Measurements from ENCODE around the gene FN1. TPM values are rescaled to one million over a fixed set of nuclear protein-coding genes. Genes with fewer than 3 reads are reported as not detected.

FN1 gene
- total RNA-seq, 1 experiment from 2014 or later = 102 TPM

DNA sequence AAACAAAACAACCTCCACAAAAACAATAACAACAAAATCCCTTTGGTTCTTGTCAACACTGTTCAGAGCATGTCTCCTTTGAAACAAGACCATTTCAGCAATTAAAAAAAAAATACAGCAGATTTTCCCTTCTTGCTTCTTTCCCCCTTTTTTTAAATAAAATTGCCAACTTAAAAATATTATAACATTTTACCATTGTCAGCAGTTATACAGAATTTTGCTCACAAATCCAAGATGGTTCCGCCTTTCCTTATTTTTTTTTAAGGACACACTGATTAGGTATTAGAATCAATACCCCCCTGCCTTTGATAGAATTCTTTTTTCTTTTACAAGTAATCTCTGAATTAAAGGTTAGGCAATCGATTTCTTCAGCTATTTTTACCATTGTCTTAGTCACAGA lies 48.7 kb upstream of the FN1 start:
- Mint-ChIP-seq H3K4me1 (peaks cover 12% of the 10 kb centered on the region), H3K36me3 (no peaks in the 10 kb centered on the region), H3K9me3 (peaks cover 6% of the 10 kb centered on the region), H3K27me3 (ENCODE audit: low read depth) (no peaks in the 10 kb centered on the region), H3K27ac (no peak overlapping the region), H3K4me3 (no peak overlapping the region)
- ChIA-PET CTCF (no interaction called here), POLR2A (no interaction called here)
- DNase-seq (ENCODE audit: low spot score) = no peak
- ATAC-seq = no peak
- TF ChIP-seq ESRRA (CRISPR knock-in tag; IDR thresholded peaks at IDR 0.05; ENCODE audit: borderline replicate concordance) = no peak
- TF ChIP-seq CREB1 (CRISPR knock-in tag; IDR thresholded peaks at IDR 0.05) = no peak
- TF ChIP-seq, protein P1, sequence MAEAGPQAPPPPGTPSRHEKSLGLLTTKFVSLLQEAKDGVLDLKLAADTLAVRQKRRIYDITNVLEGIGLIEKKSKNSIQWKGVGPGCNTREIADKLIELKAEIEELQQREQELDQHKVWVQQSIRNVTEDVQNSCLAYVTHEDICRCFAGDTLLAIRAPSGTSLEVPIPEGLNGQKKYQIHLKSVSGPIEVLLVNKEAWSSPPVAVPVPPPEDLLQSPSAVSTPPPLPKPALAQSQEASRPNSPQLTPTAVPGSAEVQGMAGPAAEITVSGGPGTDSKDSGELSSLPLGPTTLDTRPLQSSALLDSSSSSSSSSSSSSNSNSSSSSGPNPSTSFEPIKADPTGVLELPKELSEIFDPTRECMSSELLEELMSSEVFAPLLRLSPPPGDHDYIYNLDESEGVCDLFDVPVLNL (CRISPR knock-in tag; IDR thresholded peaks at IDR 0.05; ENCODE audit: borderline replicate concordance, low read depth) = no peak
- TF ChIP-seq SMAD4 (CRISPR knock-in tag; IDR thresholded peaks at IDR 0.05) = no peak
- no peak for TF ChIP-seq ZNF138 (CRISPR knock-in tag; conservative IDR thresholded peaks at IDR 0.05)
- no peak for TF ChIP-seq SOX15 (CRISPR knock-in tag; IDR thresholded peaks at IDR 0.05)

GRCh38 chr2:215483431-215483830 lies 47.6 kb upstream of the FN1 start:
- Mint-ChIP-seq H3K36me3 (no peaks in the 10 kb centered on the region), H3K27ac (no peak overlapping the region), H3K9me3 (peaks cover 4% of the 10 kb centered on the region), H3K27me3 (ENCODE audit: low read depth) (no peaks in the 10 kb centered on the region), H3K4me1 (peaks cover 17% of the 10 kb centered on the region), H3K4me3 (no peak overlapping the region)
- ChIA-PET CTCF (no interaction called here), POLR2A (no interaction called here)
- DNase-seq (ENCODE audit: low spot score) = no peak
- TF ChIP-seq, protein P2, sequence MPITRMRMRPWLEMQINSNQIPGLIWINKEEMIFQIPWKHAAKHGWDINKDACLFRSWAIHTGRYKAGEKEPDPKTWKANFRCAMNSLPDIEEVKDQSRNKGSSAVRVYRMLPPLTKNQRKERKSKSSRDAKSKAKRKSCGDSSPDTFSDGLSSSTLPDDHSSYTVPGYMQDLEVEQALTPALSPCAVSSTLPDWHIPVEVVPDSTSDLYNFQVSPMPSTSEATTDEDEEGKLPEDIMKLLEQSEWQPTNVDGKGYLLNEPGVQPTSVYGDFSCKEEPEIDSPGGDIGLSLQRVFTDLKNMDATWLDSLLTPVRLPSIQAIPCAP (CRISPR knock-in tag; IDR thresholded peaks at IDR 0.05) = no peak
- TF ChIP-seq ATF3 (CRISPR knock-in tag; conservative IDR thresholded peaks at IDR 0.05) (no peak), USF1 (CRISPR knock-in tag; IDR thresholded peaks at IDR 0.05) (no peak), ZNF138 (CRISPR knock-in tag; conservative IDR thresholded peaks at IDR 0.05) (no peak), KAT7 (CRISPR knock-in tag; IDR thresholded peaks at IDR 0.05; ENCODE audit: borderline replicate concordance) (no peak), ERG (CRISPR knock-in tag; IDR thresholded peaks at IDR 0.05) (no peak), ZNF423 (CRISPR knock-in tag; IDR thresholded peaks at IDR 0.05) (no peak), NFATC4 (CRISPR knock-in tag; IDR thresholded peaks at IDR 0.05) (no peak), ZBTB21 (CRISPR knock-in tag; IDR thresholded peaks at IDR 0.05; ENCODE audit: borderline replicate concordance) (no peak), FOXK1 (CRISPR knock-in tag; IDR thresholded peaks at IDR 0.05) (no peak), ZNF219 (CRISPR knock-in tag; IDR thresholded peaks at IDR 0.05; ENCODE audit: borderline replicate concordance) (no peak), EMX1 (CRISPR knock-in tag; IDR thresholded peaks at IDR 0.05) (no peak), ZNF396 (CRISPR knock-in tag; IDR thresholded peaks at IDR 0.05; ENCODE audit: borderline replicate concordance) (no peak), GABPB1 (CRISPR knock-in tag; IDR thresholded peaks at IDR 0.05) (no peak)
- TF ChIP-seq, protein P3, sequence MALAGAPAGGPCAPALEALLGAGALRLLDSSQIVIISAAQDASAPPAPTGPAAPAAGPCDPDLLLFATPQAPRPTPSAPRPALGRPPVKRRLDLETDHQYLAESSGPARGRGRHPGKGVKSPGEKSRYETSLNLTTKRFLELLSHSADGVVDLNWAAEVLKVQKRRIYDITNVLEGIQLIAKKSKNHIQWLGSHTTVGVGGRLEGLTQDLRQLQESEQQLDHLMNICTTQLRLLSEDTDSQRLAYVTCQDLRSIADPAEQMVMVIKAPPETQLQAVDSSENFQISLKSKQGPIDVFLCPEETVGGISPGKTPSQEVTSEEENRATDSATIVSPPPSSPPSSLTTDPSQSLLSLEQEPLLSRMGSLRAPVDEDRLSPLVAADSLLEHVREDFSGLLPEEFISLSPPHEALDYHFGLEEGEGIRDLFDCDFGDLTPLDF (CRISPR knock-in tag; IDR thresholded peaks at IDR 0.05) = no peak
- TF ChIP-seq, protein P4, sequence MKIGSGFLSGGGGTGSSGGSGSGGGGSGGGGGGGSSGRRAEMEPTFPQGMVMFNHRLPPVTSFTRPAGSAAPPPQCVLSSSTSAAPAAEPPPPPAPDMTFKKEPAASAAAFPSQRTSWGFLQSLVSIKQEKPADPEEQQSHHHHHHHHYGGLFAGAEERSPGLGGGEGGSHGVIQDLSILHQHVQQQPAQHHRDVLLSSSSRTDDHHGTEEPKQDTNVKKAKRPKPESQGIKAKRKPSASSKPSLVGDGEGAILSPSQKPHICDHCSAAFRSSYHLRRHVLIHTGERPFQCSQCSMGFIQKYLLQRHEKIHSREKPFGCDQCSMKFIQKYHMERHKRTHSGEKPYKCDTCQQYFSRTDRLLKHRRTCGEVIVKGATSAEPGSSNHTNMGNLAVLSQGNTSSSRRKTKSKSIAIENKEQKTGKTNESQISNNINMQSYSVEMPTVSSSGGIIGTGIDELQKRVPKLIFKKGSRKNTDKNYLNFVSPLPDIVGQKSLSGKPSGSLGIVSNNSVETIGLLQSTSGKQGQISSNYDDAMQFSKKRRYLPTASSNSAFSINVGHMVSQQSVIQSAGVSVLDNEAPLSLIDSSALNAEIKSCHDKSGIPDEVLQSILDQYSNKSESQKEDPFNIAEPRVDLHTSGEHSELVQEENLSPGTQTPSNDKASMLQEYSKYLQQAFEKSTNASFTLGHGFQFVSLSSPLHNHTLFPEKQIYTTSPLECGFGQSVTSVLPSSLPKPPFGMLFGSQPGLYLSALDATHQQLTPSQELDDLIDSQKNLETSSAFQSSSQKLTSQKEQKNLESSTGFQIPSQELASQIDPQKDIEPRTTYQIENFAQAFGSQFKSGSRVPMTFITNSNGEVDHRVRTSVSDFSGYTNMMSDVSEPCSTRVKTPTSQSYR (CRISPR knock-in tag; IDR thresholded peaks at IDR 0.05) = no peak
- TF ChIP-seq, protein P5, sequence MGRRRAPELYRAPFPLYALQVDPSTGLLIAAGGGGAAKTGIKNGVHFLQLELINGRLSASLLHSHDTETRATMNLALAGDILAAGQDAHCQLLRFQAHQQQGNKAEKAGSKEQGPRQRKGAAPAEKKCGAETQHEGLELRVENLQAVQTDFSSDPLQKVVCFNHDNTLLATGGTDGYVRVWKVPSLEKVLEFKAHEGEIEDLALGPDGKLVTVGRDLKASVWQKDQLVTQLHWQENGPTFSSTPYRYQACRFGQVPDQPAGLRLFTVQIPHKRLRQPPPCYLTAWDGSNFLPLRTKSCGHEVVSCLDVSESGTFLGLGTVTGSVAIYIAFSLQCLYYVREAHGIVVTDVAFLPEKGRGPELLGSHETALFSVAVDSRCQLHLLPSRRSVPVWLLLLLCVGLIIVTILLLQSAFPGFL (CRISPR knock-in tag; IDR thresholded peaks at IDR 0.05; ENCODE audit: borderline replicate concordance) = no peak
- no peak for ATAC-seq

Measured in WTC11 (cell line).